ENCODE measurements around the gene CTDSPL. TPM values are rescaled to one million over a fixed set of nuclear protein-coding genes. Genes with fewer than 3 reads are reported as not detected.
"Not testable (repeated sequence)": the region's sequence is repeated elsewhere in the genome, so short reads cannot be mapped to it uniquely, and the experiment has no call there.

Gene CTDSPL
- total RNA-seq, result 10 to 100 TPM in 2 of 4 donors, 1 to 10 TPM in 2; 6.8 to 24.6 (median 9.9) TPM
- 1 to 10 TPM; 2.7 to 4.4 (median 4.3) TPM for polyA plus RNA-seq
- long read RNA-seq, donor 1, full-length matches to known transcripts, result 9 of 11 reads
- long read RNA-seq, donor 1, partial matches to known transcripts, result 0 of 11 reads
- long read RNA-seq, donor 1, other reads (novel, unspliced or antisense), result 2 of 11 reads
- long read RNA-seq, donor 2, full-length matches to known transcripts, result 21 of 25 reads
- long read RNA-seq, donor 2, partial matches to known transcripts, result 0 of 25 reads
- long read RNA-seq, donor 2, other reads (novel, unspliced or antisense), result 4 of 25 reads

- intact Hi-C loops (cut with DNase I), result no loop called here
- no peak for TF ChIP-seq CTCF (IDR thresholded peaks at IDR 0.05)
- H3K4me3 ChIP-seq, result peak within 1 kb of the TSS; percentile 70
- 0 to 1% (median 0%) methylated on average over 4 to 54 of the region's 57 CpGs for WGBS, 3 donors
- peaks cover 0 to 7% (median 1%) of the 10 kb centered on the region in 3 donors for H3K27me3 ChIP-seq (ENCODE audit: insufficient read depth in 3 of 3, low read length in 2 of 3)
- no peaks in the 10 kb centered on the region for H3K36me3 ChIP-seq (ENCODE audit: insufficient read depth in 1 of 2, low read depth in 1 of 2)
- H3K27ac ChIP-seq, result peak within 1 kb of the TSS; percentile 57
- peaks cover 10% of the 10 kb centered on the region for H3K4me1 ChIP-seq
- DNase-seq (peak; percentile 59 to 67), ATAC-seq (peak in 3 of 4 donors; percentile 7 to 42 (median 13))
- H3K9me3 ChIP-seq, result no peaks in the 10 kb centered on the region
Observed at GRCh38 chr3:37861620-37862041, at the start of gene CTDSPL. CTDSPL (plus strand) TSS chr3:37861880; CDS start chr3:37862200, 320 bp downstream.

- ATAC-seq, result peak in 1 of 4 donors; percentile 42
- Histone ChIP-seq H3K4me3 (no peak overlapping the region), H3K27me3 (ENCODE audit: insufficient read depth in 3 of 3, low read length in 2 of 3) (no peaks in the 10 kb centered on the region), H3K9me3 (no peaks in the 10 kb centered on the region), H3K27ac (no peak overlapping the region), H3K4me1 (peaks cover 8% of the 10 kb centered on the region), H3K36me3 (ENCODE audit: insufficient read depth in 1 of 2, low read depth in 1 of 2) (no peaks in the 10 kb centered on the region)
- intact Hi-C loops (cut with DNase I), result loop anchor here in 1 of 2 donors (5.0 kb wide), 1 partner anchor 1035 kb away; no protein-coding TSS in a partner anchor
- no peak for DNase-seq
- WGBS, 3 donors, result 72 to 89% (median 85%) methylated on average over 4 of the region's 4 CpGs
- no peak for TF ChIP-seq CTCF (IDR thresholded peaks at IDR 0.05)
Observed at GRCh38 chr3:37812499-37812896, 49.2 kb upstream of the CTDSPL start.

- intact Hi-C loops (cut with DNase I), result loop anchor here in 1 of 2 donors (5.0 kb wide), 1 partner anchor 1036 kb away; no protein-coding TSS in a partner anchor
- no peak for TF ChIP-seq CTCF (IDR thresholded peaks at IDR 0.05)
- H3K4me1 ChIP-seq, result peaks cover 8% of the 10 kb centered on the region
- H3K9me3 ChIP-seq, result no peaks in the 10 kb centered on the region
- H3K4me3 ChIP-seq, result no peak overlapping the region
- H3K27me3 ChIP-seq (ENCODE audit: insufficient read depth in 3 of 3, low read length in 2 of 3), result no peaks in the 10 kb centered on the region
- no peak overlapping the region for H3K27ac ChIP-seq
- ATAC-seq (no peak), DNase-seq (no peak)
- WGBS, 3 donors, result 72 to 89% (median 85%) methylated on average over 1 of the region's 1 CpG
- no peaks in the 10 kb centered on the region for H3K36me3 ChIP-seq (ENCODE audit: insufficient read depth in 1 of 2, low read depth in 1 of 2)
Observed at GRCh38 chr3:37813403-37813802, 48.3 kb upstream of the CTDSPL start.

- peaks cover 8% of the 10 kb centered on the region for H3K4me1 ChIP-seq
- ATAC-seq, result no peak
- H3K27ac ChIP-seq, result no peak overlapping the region
- H3K36me3 ChIP-seq (ENCODE audit: insufficient read depth in 1 of 2, low read depth in 1 of 2), result no peaks in the 10 kb centered on the region
- WGBS, 3 donors, result 97% methylated on average over 2 of the region's 2 CpGs
- DNase-seq, result no peak
- no peak for TF ChIP-seq CTCF (IDR thresholded peaks at IDR 0.05)
- no peaks in the 10 kb centered on the region for H3K27me3 ChIP-seq (ENCODE audit: insufficient read depth in 3 of 3, low read length in 2 of 3)
- H3K9me3 ChIP-seq, result no peaks in the 10 kb centered on the region
- no peak overlapping the region for H3K4me3 ChIP-seq
- intact Hi-C loops (cut with DNase I), result loop anchor here in 1 of 2 donors (5.0 kb wide), 1 partner anchor 1037 kb away; no protein-coding TSS in a partner anchor
Observed at GRCh38 chr3:37814547-37814946, 47.1 kb upstream of the CTDSPL start.

- 94 to 98% (median 95%) methylated on average over 9 of the region's 9 CpGs for WGBS, 3 donors
- H3K36me3 ChIP-seq (ENCODE audit: insufficient read depth in 1 of 2, low read depth in 1 of 2); ATAC-seq; H3K27me3 ChIP-seq (ENCODE audit: insufficient read depth in 3 of 3, low read length in 2 of 3); intact Hi-C loops (cut with DNase I); H3K9me3 ChIP-seq; H3K4me1 ChIP-seq; DNase-seq; H3K4me3 ChIP-seq; H3K27ac ChIP-seq: not testable (repeated sequence)
Observed at GRCh38 chr3:37815156-37815555, 46.5 kb upstream of the CTDSPL start.

Measured in psoas muscle (tissue), 8 donors.